NCI-H748 treated with DMSO at 0.1 percent for 48 hours (cell line): ENCODE data around the gene WFDC1.

Experiments used
- DNase-seq: peaks from one replicate; lab custom pipeline; 2025; lab: John Stamatoyannopoulos, UW

Gene WFDC1

DNA sequence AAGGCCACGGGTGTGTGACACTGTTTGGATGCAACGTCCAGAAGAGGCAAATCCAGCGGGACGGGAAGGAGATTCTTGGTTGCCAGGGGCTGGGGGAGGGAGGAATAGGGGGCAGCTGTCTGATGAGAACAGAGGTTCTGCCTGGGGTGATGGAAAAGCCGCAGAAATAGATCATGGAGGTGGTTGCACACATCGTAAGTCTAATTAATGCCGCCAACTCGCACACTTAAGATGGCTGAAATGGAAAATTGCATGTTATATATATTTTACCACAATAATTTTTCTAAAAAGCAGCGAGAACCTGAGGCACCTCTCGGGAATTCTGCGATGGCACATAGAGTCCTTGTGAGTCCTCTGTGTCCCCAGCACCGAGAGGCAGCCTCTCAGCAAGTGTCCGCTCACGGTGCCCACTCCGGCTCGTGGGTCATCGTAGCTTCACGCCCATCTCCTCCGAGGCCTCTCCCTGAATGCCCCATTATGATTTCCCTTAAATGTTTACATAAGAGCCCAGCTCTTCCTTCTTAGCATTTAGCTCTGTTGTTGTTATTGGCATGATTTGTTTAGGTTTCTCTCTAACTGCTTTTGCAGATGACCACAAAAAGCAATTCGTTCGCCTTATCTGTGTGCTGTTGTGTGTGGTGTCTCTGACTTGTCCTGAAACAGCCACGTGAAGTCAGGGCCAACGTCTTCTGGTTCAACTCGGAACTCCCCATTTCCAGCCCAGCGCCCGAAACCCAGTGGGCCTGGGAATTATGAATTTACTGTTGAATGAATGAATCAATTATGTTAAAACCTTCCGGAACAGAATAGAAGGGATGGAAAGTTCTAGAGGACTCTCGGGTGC lies 7.7 kb downstream of the WFDC1 start:
- no peak for DNase-seq

DNA sequence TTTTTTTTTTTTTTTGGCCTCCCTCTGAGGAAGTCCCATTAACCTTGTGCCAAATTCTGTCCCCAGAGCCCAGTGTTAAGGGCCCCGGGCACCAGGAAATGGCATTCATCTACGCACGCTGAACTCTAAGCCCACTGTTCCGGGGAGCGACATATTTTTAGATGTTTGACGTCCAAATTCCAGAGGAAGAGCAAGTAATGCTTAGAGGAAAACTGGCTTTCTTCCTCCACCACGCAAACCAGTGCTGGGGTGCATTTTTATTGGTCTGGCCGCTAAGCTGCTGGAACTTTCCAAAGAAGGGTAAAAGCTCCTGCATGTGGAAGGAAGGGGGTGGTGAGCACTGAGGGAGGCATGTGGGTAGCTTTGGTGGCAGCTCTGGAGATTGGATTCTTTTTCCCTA lies 8.3 kb downstream of the WFDC1 start:
- no peak for DNase-seq

DNA sequence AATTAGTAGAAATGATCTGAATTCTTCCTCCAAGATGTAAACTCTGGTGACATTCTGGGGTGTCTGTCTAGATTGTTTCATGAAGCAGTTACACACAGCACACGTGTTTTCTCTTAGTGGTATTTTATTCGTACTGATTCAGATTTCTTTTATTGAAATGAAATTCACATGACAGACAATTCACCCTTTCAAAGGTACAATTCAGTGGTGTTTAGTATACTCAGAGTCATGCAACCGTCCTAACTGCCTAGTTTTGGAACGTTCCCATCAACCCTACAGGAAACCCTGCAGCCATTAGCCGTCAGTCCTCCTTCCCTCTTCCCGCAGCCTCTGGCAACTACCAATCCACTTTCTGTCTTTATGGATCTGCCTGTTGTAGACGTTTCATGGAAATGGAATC lies 8.8 kb downstream of the WFDC1 start:
- no peak for DNase-seq

GRCh38 chr16:84306564-84306963 lies 11.9 kb downstream of the WFDC1 start:
- DNase-seq: no peak

DNA sequence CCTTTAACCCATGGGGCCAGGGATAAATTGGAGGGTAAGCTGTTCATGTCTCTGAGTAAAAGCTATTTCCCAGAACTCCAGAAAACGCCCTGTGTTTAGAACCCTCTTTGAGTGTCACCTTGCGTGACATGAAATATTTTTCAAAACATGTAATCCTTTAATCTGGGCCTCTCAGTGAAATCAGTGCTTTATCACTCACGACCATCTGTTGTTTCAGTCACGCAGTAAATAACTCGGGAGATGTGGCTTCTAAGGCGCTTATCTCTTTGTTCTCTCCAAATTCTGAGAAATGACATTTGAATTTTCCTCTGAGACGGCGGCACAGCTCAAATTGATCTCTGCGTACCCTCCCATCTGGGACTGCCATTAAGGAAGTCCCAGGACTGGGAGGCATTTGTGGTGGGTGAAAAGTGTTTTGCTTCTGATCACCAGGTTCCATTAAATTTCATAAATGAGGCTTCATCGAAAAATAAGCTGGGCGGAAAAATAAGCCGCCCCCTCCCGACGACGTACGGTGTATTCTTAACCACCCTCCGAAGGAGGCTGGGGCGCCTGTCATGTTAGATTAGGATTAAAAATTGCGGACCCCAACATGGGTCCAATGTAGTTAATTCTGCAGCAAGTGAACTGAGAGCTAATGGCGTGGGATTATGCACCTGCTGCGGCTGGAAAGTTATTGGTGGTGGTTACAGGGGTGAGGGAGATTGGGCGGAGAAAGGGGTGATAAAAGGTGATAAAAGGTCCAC lies 12.7 kb downstream of the WFDC1 start:
- DNase-seq: no peak

DNA sequence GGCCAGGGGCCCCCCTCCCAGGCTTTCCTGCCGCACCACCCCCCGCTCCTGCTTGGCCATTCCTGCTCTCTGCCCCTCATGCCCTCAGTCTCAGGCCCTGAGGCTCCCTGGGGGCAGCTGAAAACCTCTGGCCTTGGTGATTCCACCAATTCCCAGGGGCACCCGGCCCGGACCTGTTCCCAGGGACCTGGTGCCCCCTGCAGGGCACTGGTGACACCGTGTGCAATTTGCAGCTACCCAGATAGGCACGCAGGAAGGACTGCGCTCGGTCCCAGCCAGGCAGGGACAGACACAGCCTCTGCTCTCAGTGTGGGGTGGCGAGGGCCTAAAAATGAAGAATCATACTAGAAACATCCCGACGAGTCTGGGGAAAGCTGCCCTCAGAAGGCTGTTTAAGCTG lies 13.4 kb downstream of the WFDC1 start:
- no peak for DNase-seq

DNA sequence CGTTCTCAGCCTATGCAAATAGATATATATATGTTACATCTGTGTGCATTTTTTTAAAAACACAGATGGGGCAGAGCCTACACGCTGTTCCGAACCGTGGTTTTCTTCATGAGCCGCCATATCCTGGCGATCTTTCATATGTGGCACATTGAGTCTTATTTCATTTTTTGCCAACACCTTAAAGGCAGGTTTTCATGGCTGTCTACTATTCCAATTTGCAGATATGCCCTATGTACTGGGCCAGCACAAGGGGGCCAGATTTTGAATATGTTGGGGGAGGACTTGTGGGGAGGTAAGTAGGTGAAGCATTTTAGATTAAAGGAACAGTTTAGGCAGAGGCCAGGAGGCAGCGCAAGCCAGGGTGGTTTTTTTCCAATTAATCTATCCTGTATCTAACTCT lies 16.0 kb downstream of the WFDC1 start:
- no peak for DNase-seq

GRCh38 chr16:84312783-84313382 lies 18.2 kb downstream of the WFDC1 start:
- peak; percentile 64 for DNase-seq

- no peak for DNase-seq
Observed at GRCh38 chr16:84313921-84314320, 19.2 kb downstream of the WFDC1 start.

- DNase-seq: no peak
Observed at GRCh38 chr16:84314373-84314772, 19.7 kb downstream of the WFDC1 start.

DNA sequence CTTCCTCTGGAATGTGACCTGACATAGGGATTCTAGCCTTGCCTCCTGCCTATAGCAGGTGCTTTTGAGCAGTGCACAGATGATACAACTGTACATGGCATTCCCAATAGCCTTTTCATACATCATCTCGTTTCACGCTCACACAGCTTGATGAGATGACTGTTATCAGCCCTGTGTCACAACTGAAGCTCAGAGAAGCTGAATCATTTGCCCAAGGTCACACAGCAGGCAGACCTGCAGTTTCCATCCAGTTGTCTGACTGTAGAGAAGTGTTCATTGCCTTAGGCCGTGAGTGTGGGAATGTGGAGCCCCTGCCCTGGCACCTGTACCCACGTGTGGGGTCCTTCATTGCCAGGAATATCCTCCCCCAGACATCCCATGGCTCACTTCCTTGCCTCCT lies 20.1 kb downstream of the WFDC1 start:
- no peak for DNase-seq

GRCh38 chr16:84315422-84315821 lies 20.7 kb downstream of the WFDC1 start:
- DNase-seq: no peak

DNA sequence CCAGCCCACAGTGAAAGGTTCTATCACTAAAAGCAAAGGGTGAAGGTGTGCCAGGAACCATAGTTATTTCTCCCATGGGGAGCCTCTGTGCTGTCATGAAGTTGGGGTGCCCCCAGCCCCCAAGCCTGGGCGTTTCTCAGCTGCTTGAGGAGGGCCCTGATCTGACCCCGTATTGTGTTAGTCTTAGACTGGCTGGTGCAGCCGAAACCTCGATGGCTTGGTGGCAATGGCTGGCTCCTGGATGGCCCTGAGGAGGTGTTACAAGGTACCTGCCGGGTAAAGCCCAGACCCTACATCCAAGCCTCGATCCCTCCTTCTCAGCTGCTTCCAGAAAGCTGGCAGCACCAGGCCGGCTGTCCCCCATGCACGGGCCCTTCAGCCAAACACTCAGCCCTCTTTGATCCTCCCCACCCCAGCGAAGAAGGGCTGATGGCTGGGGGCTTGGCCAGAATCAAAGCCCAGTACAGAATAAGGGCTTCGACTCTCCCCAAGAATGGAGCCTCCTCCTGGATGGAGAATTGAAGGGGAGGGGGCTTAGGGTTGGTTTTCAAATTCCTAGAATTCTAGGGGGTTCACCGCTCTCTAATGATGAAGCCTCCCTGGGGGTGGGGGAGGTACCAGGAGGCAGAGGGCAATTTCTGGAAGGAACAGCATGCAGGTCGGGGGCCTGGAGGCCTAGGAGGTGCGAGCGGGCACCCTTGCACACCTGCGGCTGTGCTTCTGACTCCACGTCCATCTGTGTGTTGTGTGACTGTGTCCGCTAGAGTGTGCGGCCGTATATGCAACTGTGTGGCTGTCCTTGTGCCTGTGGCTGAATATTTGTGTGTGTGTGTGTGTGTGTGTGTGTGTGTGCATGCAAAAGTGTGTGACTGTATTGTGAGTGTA lies 23.7 kb downstream of the WFDC1 start:
- DNase-seq: no peak

DNA sequence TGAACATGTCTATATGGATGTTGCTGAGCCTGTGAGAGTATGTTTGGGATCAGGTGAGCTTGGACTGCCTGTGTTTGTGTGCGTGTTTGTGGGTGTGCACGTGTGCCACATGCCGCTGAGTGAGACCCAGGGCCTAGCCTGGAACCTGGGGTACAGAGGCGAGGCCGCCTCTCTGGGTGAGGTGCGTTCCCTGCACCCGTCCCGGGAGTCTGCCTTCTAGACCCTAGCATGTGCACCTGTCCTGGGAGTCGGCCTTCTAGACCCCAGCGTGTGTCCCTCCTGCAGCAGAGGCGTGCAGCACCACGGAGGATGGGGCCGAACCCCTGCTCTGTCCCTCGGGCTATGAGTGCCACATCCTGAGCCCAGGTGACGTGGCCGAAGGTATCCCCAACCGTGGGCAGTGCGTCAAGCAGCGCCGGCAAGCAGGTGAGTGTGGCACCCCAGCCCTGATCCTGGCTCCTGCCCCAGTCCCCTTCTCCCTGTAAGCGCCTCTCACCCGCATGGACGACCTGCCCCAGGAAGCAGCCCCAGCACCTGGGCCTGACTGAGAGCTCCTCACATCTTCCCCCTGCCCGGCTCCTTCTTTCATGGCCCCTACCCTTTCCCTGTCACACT lies 24.6 kb downstream of the WFDC1 start:
- DNase-seq: no peak

DNA sequence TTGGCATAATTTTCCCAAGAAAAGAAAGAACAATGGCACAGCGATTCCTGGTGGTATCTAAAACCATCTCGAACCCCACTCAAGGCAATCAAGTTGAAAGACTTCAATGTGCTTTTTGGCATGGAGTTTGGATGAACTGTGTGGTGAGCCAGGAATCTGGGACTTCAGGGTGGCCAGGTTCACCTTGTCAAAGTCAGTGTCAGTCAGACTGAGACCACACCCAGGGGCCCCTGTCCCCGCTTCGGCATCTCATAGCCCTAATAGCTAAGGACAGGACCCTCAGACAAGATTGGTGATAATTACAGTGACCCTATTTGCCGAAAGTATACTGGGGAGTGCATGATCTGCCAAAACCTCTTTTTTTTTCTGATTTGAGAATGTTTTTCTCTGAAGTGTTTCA lies 25.8 kb downstream of the WFDC1 start:
- no peak for DNase-seq

- DNase-seq: no peak
Observed at GRCh38 chr16:84321932-84322331, 27.3 kb downstream of the WFDC1 start.

- no peak for DNase-seq
Observed at GRCh38 chr16:84322749-84323148, 28.1 kb downstream of the WFDC1 start.

DNA sequence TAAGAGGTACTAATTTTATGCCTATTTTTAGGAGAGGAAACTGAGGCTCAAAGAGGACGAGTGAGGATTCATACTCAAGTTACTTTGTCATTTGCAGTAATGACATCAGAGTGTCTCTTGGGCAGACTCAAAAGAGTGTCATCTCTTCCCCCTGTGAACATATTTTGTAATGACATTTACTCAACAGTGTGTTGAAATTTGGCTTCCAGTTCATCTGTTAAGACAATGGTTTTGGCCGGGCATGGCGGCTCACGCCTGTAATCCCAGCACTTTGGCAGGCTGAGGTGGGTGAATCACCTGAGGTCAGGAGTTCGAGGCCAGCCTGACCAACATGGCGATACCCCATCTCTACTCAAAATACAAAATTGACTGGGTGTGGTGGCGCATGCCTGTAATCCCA lies 28.9 kb downstream of the WFDC1 start:
- no peak for DNase-seq

- no peak for DNase-seq
Observed at GRCh38 chr16:84324434-84325262, 30.0 kb downstream of the WFDC1 start.

DNA sequence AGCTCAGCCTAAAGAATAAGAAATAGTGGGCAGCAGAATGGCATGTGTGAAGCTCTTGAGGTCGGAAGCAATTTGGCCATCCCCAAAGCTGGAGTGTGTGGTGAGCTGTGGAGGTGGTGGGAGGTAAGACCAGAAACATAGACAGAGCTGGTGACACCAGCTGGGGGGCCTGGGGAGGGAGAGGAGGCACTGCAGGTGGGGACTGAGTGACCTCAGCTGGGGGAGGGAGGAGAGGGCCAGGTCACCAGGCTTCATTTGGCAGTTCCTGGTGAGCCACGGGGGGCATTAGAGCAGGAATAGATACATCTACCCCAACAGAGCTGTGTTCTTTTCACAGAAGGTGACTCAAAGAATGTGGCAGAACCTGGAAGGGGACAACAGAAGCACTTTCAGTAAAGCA lies 31.9 kb downstream of the WFDC1 start:
- DNase-seq: no peak
